ENCODE measurements around the gene ARHGAP35.

DNA sequence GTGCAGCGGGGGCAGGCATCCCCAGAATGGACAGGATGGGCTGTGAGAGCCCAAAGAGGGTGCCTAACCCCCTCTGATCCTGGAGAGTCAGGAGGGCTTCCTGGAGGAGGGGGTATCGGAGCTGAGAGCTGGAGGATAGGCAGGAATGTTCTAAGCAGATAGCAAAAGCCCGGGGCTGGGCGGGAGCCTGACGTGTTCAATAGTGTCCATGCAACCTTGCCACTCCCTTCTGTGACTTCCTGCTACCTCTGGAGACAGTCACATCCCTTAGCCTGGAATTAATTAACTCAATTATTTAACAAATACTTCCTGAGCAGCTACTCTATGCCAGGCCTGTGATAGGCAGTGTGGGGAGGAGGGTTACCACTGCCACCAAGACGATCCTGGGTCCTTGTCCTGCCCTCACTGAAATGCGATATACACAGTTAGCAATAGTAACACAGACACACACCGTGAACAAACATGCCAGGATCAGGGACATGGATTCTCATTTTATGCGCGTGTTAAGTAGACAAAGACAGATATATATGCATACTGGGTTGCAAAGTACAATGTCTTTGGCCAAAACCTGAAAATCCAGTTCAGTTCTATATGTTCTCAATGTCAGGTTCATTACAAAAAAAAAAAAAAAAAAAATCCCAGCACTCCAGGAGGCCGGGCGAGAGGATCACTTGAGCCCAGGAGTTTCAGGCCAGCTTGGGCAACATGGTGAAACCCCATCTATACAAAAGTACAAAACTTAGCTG lies 20.9 kb upstream of the ARHGAP35 start:
- TF ChIP-seq, protein P1, sequence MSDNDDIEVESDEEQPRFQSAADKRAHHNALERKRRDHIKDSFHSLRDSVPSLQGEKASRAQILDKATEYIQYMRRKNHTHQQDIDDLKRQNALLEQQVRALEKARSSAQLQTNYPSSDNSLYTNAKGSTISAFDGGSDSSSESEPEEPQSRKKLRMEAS (IDR thresholded peaks at IDR 0.05; ENCODE audit: insufficient read depth, insufficient read length): no peak
- TF ChIP-seq POLR2A (IDR thresholded peaks at IDR 0.05; ENCODE audit: low read depth, low read length) (no peak), JUN (IDR thresholded peaks at IDR 0.05; ENCODE audit: borderline replicate concordance, insufficient read depth, insufficient read length, low read depth) (no peak), POLR2AphosphoS5 (IDR thresholded peaks at IDR 0.05; ENCODE audit: insufficient read depth, low read depth, low read length) (no peak), GATA2 (IDR thresholded peaks at IDR 0.05; ENCODE audit: insufficient read depth, insufficient read length, low read depth, low read length) (no peak), MYC (IDR thresholded peaks at IDR 0.05; ENCODE audit: low read depth, low read length) (no peak), EZH2 (IDR thresholded peaks at IDR 0.05; ENCODE audit: borderline replicate concordance, low read depth, low read length, severe bottlenecking) (no peak), FOS (IDR thresholded peaks at IDR 0.05; ENCODE audit: borderline replicate concordance, insufficient read depth, low read length) (no peak)
- TF ChIP-seq, protein P2, sequence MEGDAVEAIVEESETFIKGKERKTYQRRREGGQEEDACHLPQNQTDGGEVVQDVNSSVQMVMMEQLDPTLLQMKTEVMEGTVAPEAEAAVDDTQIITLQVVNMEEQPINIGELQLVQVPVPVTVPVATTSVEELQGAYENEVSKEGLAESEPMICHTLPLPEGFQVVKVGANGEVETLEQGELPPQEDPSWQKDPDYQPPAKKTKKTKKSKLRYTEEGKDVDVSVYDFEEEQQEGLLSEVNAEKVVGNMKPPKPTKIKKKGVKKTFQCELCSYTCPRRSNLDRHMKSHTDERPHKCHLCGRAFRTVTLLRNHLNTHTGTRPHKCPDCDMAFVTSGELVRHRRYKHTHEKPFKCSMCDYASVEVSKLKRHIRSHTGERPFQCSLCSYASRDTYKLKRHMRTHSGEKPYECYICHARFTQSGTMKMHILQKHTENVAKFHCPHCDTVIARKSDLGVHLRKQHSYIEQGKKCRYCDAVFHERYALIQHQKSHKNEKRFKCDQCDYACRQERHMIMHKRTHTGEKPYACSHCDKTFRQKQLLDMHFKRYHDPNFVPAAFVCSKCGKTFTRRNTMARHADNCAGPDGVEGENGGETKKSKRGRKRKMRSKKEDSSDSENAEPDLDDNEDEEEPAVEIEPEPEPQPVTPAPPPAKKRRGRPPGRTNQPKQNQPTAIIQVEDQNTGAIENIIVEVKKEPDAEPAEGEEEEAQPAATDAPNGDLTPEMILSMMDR (IDR thresholded peaks at IDR 0.05; ENCODE audit: extremely low read depth in 1 of 2, insufficient read depth in 1 of 2, low read depth in 1 of 2, low read length in 2 of 2): no peak
